D721Med (cell line): ENCODE measurements around the gene HMCN2.

Experiments
- DNase-seq: peaks from one replicate; pipeline ENCODE4 v3.0.0; 2011; ENCODE audit warnings: low spot score; ENCODE audit not compliant: insufficient read length
- FAIRE-seq: peaks from 2 replicates; lab custom pipeline; 2011; peaks lifted over from hg19 to GRCh38; lab: Jason Lieb, UNC
- TF ChIP-seq, protein P1 (sequence below): IDR thresholded peaks from 2 replicates; pipeline ENCODE4 v1.5.1; 2012; ENCODE audit warnings: mild to moderate bottlenecking, control low read depth; ENCODE audit not compliant: insufficient read depth; ENCODE audit errors: missing control alignments

Gene HMCN2

DNA sequence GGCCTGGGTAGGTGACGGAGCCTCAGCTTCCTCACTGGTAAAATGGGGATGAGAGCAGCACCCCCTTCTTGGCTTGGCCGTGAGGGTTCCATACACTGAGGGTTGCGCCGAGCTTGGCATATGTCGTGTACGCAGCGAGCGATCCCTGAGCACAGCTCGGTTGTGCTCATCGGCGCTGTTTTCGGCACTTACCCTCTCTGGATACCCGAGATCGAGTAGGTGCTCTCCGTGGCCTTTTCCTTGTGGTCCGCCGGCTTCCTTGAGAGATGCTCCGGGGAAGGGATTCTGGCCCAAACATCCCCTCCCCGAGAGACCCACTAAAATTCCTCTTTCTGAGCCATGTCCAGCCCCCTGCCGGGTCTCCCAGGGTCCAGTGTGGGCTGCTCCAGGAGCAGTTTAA, 40.0 kb upstream of the HMCN2 start:
- FAIRE-seq = no peak
- no peak for DNase-seq
- TF ChIP-seq, protein P1, sequence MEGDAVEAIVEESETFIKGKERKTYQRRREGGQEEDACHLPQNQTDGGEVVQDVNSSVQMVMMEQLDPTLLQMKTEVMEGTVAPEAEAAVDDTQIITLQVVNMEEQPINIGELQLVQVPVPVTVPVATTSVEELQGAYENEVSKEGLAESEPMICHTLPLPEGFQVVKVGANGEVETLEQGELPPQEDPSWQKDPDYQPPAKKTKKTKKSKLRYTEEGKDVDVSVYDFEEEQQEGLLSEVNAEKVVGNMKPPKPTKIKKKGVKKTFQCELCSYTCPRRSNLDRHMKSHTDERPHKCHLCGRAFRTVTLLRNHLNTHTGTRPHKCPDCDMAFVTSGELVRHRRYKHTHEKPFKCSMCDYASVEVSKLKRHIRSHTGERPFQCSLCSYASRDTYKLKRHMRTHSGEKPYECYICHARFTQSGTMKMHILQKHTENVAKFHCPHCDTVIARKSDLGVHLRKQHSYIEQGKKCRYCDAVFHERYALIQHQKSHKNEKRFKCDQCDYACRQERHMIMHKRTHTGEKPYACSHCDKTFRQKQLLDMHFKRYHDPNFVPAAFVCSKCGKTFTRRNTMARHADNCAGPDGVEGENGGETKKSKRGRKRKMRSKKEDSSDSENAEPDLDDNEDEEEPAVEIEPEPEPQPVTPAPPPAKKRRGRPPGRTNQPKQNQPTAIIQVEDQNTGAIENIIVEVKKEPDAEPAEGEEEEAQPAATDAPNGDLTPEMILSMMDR = no peak

DNA sequence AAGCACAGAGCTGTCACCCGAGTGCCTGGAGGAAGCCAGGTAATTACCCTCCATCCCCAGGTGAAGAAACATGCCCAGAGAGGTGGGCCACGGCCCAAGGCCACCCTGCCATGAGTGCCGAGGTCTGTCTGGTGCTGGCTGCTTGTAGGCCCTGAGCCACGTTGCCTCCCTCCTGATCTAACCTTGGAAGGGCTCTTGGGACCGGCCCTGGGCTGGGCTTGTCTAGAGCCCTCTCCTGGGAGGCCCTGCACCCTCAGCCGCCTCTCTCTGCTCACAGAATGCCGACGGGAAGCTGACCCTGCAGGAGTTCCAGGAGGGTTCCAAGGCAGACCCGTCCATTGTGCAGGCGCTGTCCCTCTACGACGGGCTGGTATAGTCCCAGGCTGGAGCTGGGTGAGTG, 39.4 kb upstream of the HMCN2 start:
- DNase-seq (no peak), FAIRE-seq (no peak)
- TF ChIP-seq, protein P1 = no peak

DNA sequence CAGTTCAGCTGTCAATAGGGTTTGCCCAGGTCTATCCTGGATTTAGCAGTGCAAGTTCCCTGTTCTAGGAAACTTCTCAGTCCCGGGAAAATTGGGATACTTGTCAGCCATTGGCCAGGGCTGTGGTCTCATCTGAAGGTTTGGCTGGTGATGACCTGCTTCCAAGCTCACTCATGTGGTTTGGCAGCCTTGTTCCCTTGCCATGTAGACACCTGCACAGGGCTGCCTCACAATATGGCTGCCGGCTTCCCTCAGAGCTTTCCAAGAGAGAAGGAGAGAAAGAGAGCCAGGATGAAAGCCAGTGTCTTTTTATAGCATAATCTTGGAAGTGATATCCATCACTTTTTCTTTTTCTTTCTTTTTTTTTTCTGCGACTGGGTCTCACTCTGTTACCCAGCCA, 37.7 kb upstream of the HMCN2 start:
- TF ChIP-seq, protein P1 = no peak
- no peak for DNase-seq
- no peak for FAIRE-seq

DNA sequence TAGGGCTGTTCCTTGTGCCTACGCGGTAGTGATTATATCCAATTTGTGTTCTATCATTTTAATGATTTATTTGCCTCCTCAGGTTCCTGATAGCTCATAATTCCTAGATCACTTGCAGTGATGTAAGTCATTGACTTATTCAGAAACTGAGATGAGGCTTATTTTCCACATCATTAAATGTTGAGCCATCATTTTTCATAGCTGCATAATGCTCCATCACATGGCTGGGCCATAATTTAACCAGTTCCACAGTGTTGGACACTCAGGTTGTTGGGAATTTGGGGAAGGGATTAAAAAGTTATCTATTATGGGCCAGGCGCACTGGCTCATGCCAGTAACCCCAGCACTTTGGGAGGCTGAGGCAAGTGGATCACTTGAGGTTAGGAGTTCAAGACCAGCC, 35.8 kb upstream of the HMCN2 start:
- FAIRE-seq = no peak
- DNase-seq = no peak
- TF ChIP-seq, protein P1 = no peak

DNA sequence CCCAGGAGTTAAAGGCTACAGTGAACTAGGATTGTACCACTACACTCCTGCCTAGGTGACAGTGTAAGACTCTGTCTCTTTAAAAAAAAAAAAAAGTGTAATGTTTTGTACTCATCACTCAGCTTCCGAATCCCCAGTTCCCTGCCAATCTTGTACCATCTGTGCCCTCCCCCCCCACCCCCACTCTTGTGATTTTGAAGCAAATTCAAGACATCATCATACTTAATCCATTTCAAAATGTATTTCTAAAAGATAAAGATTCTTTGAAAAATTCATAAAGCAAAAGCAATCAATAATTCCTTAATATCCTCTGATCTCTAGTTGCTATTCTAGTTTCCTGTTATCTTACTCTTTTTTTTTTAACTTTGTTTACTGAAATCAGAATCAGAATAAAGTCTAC, 34.9 kb upstream of the HMCN2 start:
- DNase-seq (no peak), FAIRE-seq (no peak)
- TF ChIP-seq, protein P1 = no peak

DNA sequence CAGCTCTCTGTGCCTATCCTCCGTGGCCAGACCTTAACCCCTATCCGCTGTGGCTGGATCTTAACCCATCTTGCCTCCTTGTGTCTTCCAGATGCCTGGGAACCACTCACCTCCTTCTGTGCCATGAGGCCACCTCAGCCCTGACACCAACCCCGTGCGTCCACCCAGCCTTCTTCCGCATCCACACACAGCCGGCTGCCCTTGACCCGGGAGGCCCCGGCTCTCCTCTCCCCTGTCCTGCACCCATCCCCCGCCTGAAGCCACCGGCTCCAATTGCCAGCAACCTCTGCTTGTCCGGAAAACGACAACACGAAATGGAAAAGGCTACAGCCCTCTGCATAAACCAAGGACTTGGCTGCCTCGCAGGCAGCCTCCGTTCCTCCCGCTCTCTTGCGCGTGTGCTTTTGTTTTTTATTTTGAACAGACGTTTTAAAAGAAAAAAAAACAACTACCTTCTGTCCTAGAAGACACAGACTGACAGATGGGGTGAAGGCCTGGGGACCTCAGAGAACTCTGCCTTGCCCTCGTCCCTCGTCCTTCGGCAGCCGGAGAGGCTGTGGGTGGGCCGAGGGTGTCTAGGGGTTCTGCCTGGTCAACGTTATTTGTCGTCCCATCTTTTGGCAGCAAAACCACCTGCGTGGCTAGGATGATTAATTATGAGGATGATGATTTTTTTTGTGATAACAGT, 32.5 kb upstream of the HMCN2 start:
- no peak for FAIRE-seq
- TF ChIP-seq, protein P1 = no peak
- DNase-seq = no peak

DNA sequence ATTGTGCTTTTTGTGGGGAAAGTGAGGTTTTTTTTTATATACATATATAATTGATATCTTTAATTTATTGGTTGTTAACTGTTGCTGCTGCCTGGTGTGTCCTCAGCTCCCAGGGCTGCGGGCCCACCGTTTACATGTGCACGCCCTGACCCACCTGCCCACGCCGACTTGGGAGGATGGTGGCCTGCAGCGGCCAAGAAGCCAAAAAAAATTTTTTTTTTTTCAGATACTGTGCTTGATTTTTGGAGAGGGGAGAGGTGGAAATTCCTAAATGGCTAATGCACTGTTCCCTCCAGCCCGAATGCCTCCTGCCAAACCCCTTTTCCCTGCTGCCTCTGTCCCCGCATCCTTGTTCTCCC, 32.0 kb upstream of the HMCN2 start:
- DNase-seq (no peak), FAIRE-seq (no peak)
- TF ChIP-seq, protein P1 = no peak
